Measurements from ENCODE around the gene EMC10. TPM values are rescaled to one million over a fixed set of nuclear protein-coding genes. Genes with fewer than 3 reads are reported as not detected.

EMC10 gene
- total and polyA plus RNA-seq, 2 of the 4 experiments (the other 2 are of a cell fraction), result 11.3 to 90.9 TPM

DNA sequence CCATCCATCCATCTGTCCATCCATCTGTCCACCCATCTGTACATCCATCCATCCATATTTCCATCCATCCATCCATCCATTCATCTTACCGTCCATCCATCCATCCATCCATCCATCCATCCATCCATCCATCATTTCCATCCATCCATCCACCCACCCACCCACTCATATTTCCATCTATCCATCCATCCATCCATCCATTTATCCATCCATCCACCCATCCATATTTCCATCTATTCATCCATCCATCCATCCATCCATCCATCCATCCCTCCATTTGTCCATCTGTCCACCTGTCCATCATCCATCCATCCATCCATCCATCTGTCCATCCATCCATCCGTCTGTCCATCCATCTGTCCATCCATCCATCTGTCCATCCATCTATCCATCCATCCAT is 20.3 kb upstream of the EMC10 start:
- no peaks in the 10 kb centered on the region for H3K9me1 ChIP-seq (ENCODE audit: insufficient read depth, low read length)
- WGBS, 2 experiments (ENCODE audit: extremely low coverage in 2 of 2, insufficient read length in 1 of 2), result 43 to 100% methylated on average over 1 to 2 of the region's 2 CpGs
- no peak overlapping the region for H2AFZ ChIP-seq (replicated peaks; ENCODE audit: low read length, poor library complexity)
- no peak overlapping the region for H4K5ac ChIP-seq (ENCODE audit: low read depth, low read length)
- no peak overlapping the region for H2BK15ac ChIP-seq (ENCODE audit: low read depth, low read length)
- H3K36me3 ChIP-seq (ENCODE audit: control insufficient read depth, insufficient read depth, low read length), result no peaks in the 10 kb centered on the region
- intact Hi-C loops (cut with micrococcal nuclease) (no loop called here), in situ Hi-C loops (cut with MboI; ENCODE audit: low sequenced_read_pairs) (no loop called here), dilution Hi-C loops (cut with HindIII; ENCODE audit: low sequenced_read_pairs, unreplicated experiment) (no loop called here)
- peak overlapping the region; percentile 8 for H2BK5ac ChIP-seq (ENCODE audit: low read depth, low read length, poor library complexity, severe bottlenecking)
- H2AK9ac ChIP-seq (replicated peaks; ENCODE audit: low read depth, low read length, poor library complexity), result no peak overlapping the region
- H3K4me1 ChIP-seq (ENCODE audit: control insufficient read depth, insufficient read depth, low read length), result no peaks in the 10 kb centered on the region
- H3K18ac ChIP-seq (ENCODE audit: low read depth, low read length), result no peak overlapping the region
- H3K27ac ChIP-seq (ENCODE audit: insufficient read depth, low read length), result no peak overlapping the region
- TF ChIP-seq SMC3 (IDR thresholded peaks at IDR 0.05; ENCODE audit: low read depth, low read length) (no peak), CEBPB (IDR thresholded peaks at IDR 0.05; ENCODE audit: low read depth, low read length) (no peak), RFX5 (IDR thresholded peaks at IDR 0.05; ENCODE audit: low read depth, low read length) (no peak), POLR2A (IDR thresholded peaks at IDR 0.05; ENCODE audit: low read depth, low read length) (no peak), NFE2L2 (IDR thresholded peaks at IDR 0.05; ENCODE audit: low read depth, low read length) (no peak), CHD1 (IDR thresholded peaks at IDR 0.05; ENCODE audit: low read depth, low read length) (no peak), RCOR1 (IDR thresholded peaks at IDR 0.05; ENCODE audit: insufficient replicate concordance, low read length) (no peak), RAD21 (IDR thresholded peaks at IDR 0.05; ENCODE audit: low read length) (no peak), MXI1 (IDR thresholded peaks at IDR 0.05; ENCODE audit: borderline replicate concordance, low read depth, low read length) (no peak), FOS (IDR thresholded peaks at IDR 0.05; ENCODE audit: low read depth, low read length) (no peak), MAZ (IDR thresholded peaks at IDR 0.05; ENCODE audit: borderline replicate concordance, low read depth, low read length) (no peak), MAFK (IDR thresholded peaks at IDR 0.05; ENCODE audit: low read depth, low read length) (no peak)
- TF ChIP-seq, protein P1, sequence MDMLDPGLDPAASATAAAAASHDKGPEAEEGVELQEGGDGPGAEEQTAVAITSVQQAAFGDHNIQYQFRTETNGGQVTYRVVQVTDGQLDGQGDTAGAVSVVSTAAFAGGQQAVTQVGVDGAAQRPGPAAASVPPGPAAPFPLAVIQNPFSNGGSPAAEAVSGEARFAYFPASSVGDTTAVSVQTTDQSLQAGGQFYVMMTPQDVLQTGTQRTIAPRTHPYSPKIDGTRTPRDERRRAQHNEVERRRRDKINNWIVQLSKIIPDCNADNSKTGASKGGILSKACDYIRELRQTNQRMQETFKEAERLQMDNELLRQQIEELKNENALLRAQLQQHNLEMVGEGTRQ (IDR thresholded peaks at IDR 0.05; ENCODE audit: low read depth, low read length), result no peak
- TF ChIP-seq, protein P2, sequence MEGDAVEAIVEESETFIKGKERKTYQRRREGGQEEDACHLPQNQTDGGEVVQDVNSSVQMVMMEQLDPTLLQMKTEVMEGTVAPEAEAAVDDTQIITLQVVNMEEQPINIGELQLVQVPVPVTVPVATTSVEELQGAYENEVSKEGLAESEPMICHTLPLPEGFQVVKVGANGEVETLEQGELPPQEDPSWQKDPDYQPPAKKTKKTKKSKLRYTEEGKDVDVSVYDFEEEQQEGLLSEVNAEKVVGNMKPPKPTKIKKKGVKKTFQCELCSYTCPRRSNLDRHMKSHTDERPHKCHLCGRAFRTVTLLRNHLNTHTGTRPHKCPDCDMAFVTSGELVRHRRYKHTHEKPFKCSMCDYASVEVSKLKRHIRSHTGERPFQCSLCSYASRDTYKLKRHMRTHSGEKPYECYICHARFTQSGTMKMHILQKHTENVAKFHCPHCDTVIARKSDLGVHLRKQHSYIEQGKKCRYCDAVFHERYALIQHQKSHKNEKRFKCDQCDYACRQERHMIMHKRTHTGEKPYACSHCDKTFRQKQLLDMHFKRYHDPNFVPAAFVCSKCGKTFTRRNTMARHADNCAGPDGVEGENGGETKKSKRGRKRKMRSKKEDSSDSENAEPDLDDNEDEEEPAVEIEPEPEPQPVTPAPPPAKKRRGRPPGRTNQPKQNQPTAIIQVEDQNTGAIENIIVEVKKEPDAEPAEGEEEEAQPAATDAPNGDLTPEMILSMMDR (conservative IDR thresholded peaks at IDR 0.05; ENCODE audit: low read depth, low read length), result no peak
- ChIA-PET CTCF (no interaction called here), POLR2A (ENCODE audit: unreplicated experiment) (no interaction called here)
- H4K8ac ChIP-seq (ENCODE audit: low read depth in 2 of 2, low read length in 2 of 2), result no peak overlapping the region
- no TSS peak for BruUV-seq (replicated peaks)
- H3K4me3 ChIP-seq (ENCODE audit: insufficient read depth, low read depth, low read length), result no peak overlapping the region
- H3K23ac ChIP-seq (ENCODE audit: low read depth, low read length), result no peak overlapping the region
- DNase-seq, result no peak
- no peak overlapping the region for H2AK5ac ChIP-seq (ENCODE audit: low read depth, low read length)
- ATAC-seq (ENCODE audit: low read depth), result no peak
- no peaks in the 10 kb centered on the region for H4K20me1 ChIP-seq (ENCODE audit: insufficient read depth, low read length)
- no peak overlapping the region for H3K4me2 ChIP-seq (ENCODE audit: low read depth, low read length)
- no peak overlapping the region for H3K14ac ChIP-seq (replicated peaks; ENCODE audit: low read depth, low read length)
- H3K9me3 ChIP-seq (ENCODE audit: control insufficient read depth, insufficient read depth, low read length), result no peaks in the 10 kb centered on the region
- no peaks in the 10 kb centered on the region for H3K79me1 ChIP-seq (ENCODE audit: low read depth in 1 of 2, low read length in 2 of 2)
- H2BK20ac ChIP-seq (ENCODE audit: low read depth, low read length), result no peak overlapping the region
- H3K9ac ChIP-seq (ENCODE audit: low read depth, low read length), result no peak overlapping the region
- no peak overlapping the region for H3K4ac ChIP-seq (ENCODE audit: low read depth, low read length)
- H4K91ac ChIP-seq (ENCODE audit: insufficient read depth, low read depth, low read length), result no peak overlapping the region
- no peak overlapping the region for H3K56ac ChIP-seq (ENCODE audit: extremely low read depth, insufficient read depth, low read length)
- H3K27me3 ChIP-seq (ENCODE audit: control insufficient read depth, insufficient read depth, low read length), result peaks cover 14% of the 10 kb centered on the region; the same call in 1 of the 2 replicates
- H2BK120ac ChIP-seq (ENCODE audit: low read depth, low read length), result no peak overlapping the region

All from IMR-90 (cell line).